NT2/D1 (cell line): ENCODE results near the gene GSK3B.

Experiments
- SUZ12 ChIP-seq: IDR thresholded peaks from 2 replicates; pipeline ENCODE4 v1.6.1; 2011; ENCODE audit not compliant: insufficient read length, insufficient read depth; ENCODE audit errors: extremely low read depth
- YY1 ChIP-seq: IDR thresholded peaks from 2 replicates; pipeline ENCODE4 v1.6.1; 2011; ENCODE audit not compliant: insufficient read length, insufficient read depth
- ZNF274 ChIP-seq: IDR thresholded peaks from 2 replicates; pipeline ENCODE4 v1.6.1; 2011; ENCODE audit warnings: mild to moderate bottlenecking, low read depth, low read length

DNA sequence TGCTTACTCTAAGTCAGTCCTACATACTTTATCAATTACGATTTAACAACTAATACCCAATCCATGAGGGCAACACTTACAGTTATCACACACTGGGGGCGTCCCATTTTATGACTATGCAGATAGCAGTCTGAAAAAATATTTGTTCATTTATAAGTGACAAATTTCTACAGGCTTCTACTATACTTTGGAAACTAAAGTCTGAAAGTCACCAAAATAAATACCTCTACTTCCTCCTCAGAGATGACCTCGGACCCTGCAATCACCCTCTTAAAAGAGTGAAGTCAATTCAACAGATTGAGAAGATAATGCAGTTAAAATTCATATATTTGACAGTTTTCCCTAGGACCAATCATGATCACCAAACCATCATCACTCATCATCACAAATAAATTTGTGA lies 76.6 kb downstream of the GSK3B start:
- TF ChIP-seq YY1 (no peak), ZNF274 (no peak), SUZ12 (no peak)
